GM12865 (cell line): ENCODE measurements around the gene HIP1R.
"Not testable (repeated sequence)": the region's sequence is repeated elsewhere in the genome, so short reads cannot be mapped to it uniquely, and the experiment has no call there.

ENCODE experiments used
- DNase-seq: peaks from one replicate; pipeline ENCODE4 v3.0.0; 2010; ENCODE audit warnings: low read depth
- H3K4me3 ChIP-seq: 2 replicates; pipeline ENCODE4 v1.5.1; 2011; ENCODE audit warnings: mild to moderate bottlenecking, low read depth, low read length, control low read depth
- CTCF ChIP-seq: IDR thresholded peaks from 2 replicates; pipeline ENCODE4 v1.5.1; 2011; ENCODE audit warnings: low read length, control low read depth, low read depth, inconsistent platforms; ENCODE audit not compliant: insufficient read depth; ENCODE audit errors: missing control alignments

HIP1R gene

GRCh38 chr12:122874081-122874480 lies 38.8 kb downstream of the HIP1R start:
- no peak for TF ChIP-seq CTCF
- no peak overlapping the region for H3K4me3 ChIP-seq
- DNase-seq, result no peak

- peak; percentile 85 for DNase-seq
- TF ChIP-seq CTCF, result no peak
- H3K4me3 ChIP-seq, result no peak overlapping the region
These were observed 40.4 kb downstream of the HIP1R start for GRCh38 chr12:122875590-122876220.

GRCh38 chr12:122876281-122876680 lies 41.0 kb downstream of the HIP1R start:
- H3K4me3 ChIP-seq, DNase-seq: not testable (repeated sequence)

GRCh38 chr12:122876731-122877130 lies 41.5 kb downstream of the HIP1R start:
- DNase-seq, result no peak
- no peak overlapping the region for H3K4me3 ChIP-seq
- no peak for TF ChIP-seq CTCF

GRCh38 chr12:122878780-122879612 lies 43.7 kb downstream of the HIP1R start:
- TF ChIP-seq CTCF, result no peak
- H3K4me3 ChIP-seq, result no peak overlapping the region
- no peak for DNase-seq

GRCh38 chr12:122880155-122880667 lies 45.0 kb downstream of the HIP1R start:
- no peak for DNase-seq
- no peak overlapping the region for H3K4me3 ChIP-seq
- no peak for TF ChIP-seq CTCF

- no peak overlapping the region for H3K4me3 ChIP-seq
- DNase-seq, result peak; percentile 44
- TF ChIP-seq CTCF, result peak; percentile 11
These were observed 45.4 kb downstream of the HIP1R start for GRCh38 chr12:122880668-122881067.
